ENCODE results near the gene PTPRK.

DNA sequence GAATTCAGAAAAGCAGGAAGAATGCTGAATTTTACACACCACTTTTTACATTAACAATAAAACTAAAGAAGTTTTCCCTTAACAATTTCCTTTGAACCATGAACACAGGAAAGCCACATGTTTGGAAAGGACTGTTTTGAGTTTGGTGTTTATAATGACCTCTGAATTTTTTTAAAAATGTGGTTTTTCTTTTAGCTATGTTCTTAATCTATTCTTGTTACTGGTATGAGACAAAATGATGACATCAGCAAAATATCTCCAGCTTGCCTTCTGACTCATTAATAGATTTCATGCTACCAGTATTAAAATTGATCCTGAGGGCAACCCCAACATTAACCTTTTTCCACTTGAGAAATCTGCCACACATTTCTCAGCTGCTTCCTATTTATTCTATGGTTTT is 402.0 kb downstream of the PTPRK start:
- no peak for TF ChIP-seq CTCF (conservative IDR thresholded peaks at IDR 0.05; ENCODE audit: low read length)
- TF ChIP-seq EZH2phosphoT487 (IDR thresholded peaks at IDR 0.05; ENCODE audit: borderline replicate concordance, low read depth, low read length): no peak
